Neural crest cell (in vitro differentiated cells): ENCODE data around the gene TDRD12. TPM values are rescaled to one million over a fixed set of nuclear protein-coding genes. Genes with fewer than 3 reads are reported as not detected.

ENCODE experiments used
- DNase-seq: peaks from one replicate; pipeline ENCODE4 v3.0.0; 2021; ENCODE audit warnings: low read depth, mixed read lengths, low spot score
- H3K27ac Mint-ChIP-seq: one replicate; pipeline ENCODE4 v1.8.0; 2021; ENCODE audit warnings: mild to moderate bottlenecking, mixed read lengths; ENCODE audit not compliant: unreplicated experiment
- H3K27me3 Mint-ChIP-seq: 2 replicates; pipeline ENCODE4 v1.8.0; 2021; ENCODE audit warnings: low read depth, mild to moderate bottlenecking, mixed read lengths
- H3K36me3 Mint-ChIP-seq: 2 replicates; pipeline ENCODE4 v1.8.0; 2021; ENCODE audit warnings: low read depth, mild to moderate bottlenecking, mixed read lengths
- H3K4me1 Mint-ChIP-seq: 2 replicates; pipeline ENCODE4 v1.8.0; 2021; ENCODE audit warnings: mixed read lengths
- H3K4me3 Mint-ChIP-seq: one replicate; pipeline ENCODE4 v1.8.0; 2021; ENCODE audit warnings: mild to moderate bottlenecking, mixed read lengths
- H3K9me3 Mint-ChIP-seq: 2 replicates; pipeline ENCODE4 v1.8.0; 2021; ENCODE audit warnings: mixed read lengths
- CTCF ChIP-seq: fragments of 200-600 bp; sonication (generic); conservative IDR thresholded peaks from 2 replicates; pipeline ENCODE4 v1.5.0; 2021; ENCODE audit warnings: antibody characterized with exemption, mild to moderate bottlenecking
- total RNA-seq: library from RNA; stranded (reverse); gene quantifications from 2 replicates; pipeline ENCODE4 v1.2.1, GENCODE V29; 2021

The TDRD12 gene
- total RNA-seq, 1 donor from 2014 or later, result 0.21 TPM

- Mint-ChIP-seq H3K4me1 (peaks cover 7% of the 10 kb centered on the region), H3K27me3 (peaks cover 4% of the 10 kb centered on the region), H3K4me3 (no peak overlapping the region), H3K9me3 (no peaks in the 10 kb centered on the region), H3K36me3 (no peaks in the 10 kb centered on the region), H3K27ac (no peak overlapping the region)
- no peak for TF ChIP-seq CTCF
- no peak for DNase-seq
Observed at GRCh38 chr19:32809254-32809653, 89.7 kb downstream of the TDRD12 start.

- H3K36me3 Mint-ChIP-seq, result no peaks in the 10 kb centered on the region
- DNase-seq, result no peak
- H3K4me3 Mint-ChIP-seq, result no peak overlapping the region
- H3K27me3 Mint-ChIP-seq, result peaks cover 6% of the 10 kb centered on the region
- no peak for TF ChIP-seq CTCF
- H3K27ac Mint-ChIP-seq, result no peak overlapping the region
- H3K9me3 Mint-ChIP-seq, result no peaks in the 10 kb centered on the region
- H3K4me1 Mint-ChIP-seq, result peaks cover 10% of the 10 kb centered on the region
Observed at GRCh38 chr19:32809754-32810153, 90.2 kb downstream of the TDRD12 start.

- Mint-ChIP-seq H3K27ac (no peak overlapping the region), H3K27me3 (peaks cover 6% of the 10 kb centered on the region)
- TF ChIP-seq CTCF, result no peak
Observed at GRCh38 chr19:32810452-32810851, 90.9 kb downstream of the TDRD12 start.

GRCh38 chr19:32811151-32811550, 91.6 kb downstream of the TDRD12 start:
- Mint-ChIP-seq H3K27me3 (peaks cover 6% of the 10 kb centered on the region), H3K36me3 (no peaks in the 10 kb centered on the region), H3K9me3 (no peaks in the 10 kb centered on the region), H3K4me1 (peaks cover 10% of the 10 kb centered on the region), H3K27ac (no peak overlapping the region), H3K4me3 (no peak overlapping the region)
- TF ChIP-seq CTCF, result no peak
- no peak for DNase-seq

More at GRCh38 chr19:32810452-32810851, 90.9 kb downstream of the TDRD12 start:
- Mint-ChIP-seq H3K9me3 (no peaks in the 10 kb centered on the region), H3K4me1 (peaks cover 10% of the 10 kb centered on the region), H3K4me3 (no peak overlapping the region), H3K36me3 (no peaks in the 10 kb centered on the region)
- DNase-seq, result no peak

- no peak overlapping the region for H3K27ac Mint-ChIP-seq
- TF ChIP-seq CTCF, result no peak
- H3K9me3 Mint-ChIP-seq, result no peaks in the 10 kb centered on the region
- no peaks in the 10 kb centered on the region for H3K36me3 Mint-ChIP-seq
- H3K4me1 Mint-ChIP-seq, result peaks cover 10% of the 10 kb centered on the region
- H3K4me3 Mint-ChIP-seq, result no peak overlapping the region
- peaks cover 6% of the 10 kb centered on the region for H3K27me3 Mint-ChIP-seq
- DNase-seq, result no peak
Observed at GRCh38 chr19:32812036-32812435, 92.5 kb downstream of the TDRD12 start.

GRCh38 chr19:32812571-32812970, 93.0 kb downstream of the TDRD12 start:
- no peak for TF ChIP-seq CTCF
- H3K4me1 Mint-ChIP-seq, result peaks cover 10% of the 10 kb centered on the region
- H3K27me3 Mint-ChIP-seq, result peaks cover 6% of the 10 kb centered on the region
- no peak overlapping the region for H3K27ac Mint-ChIP-seq
- H3K4me3 Mint-ChIP-seq, result no peak overlapping the region
- H3K9me3 Mint-ChIP-seq, result no peaks in the 10 kb centered on the region
- no peak for DNase-seq
- H3K36me3 Mint-ChIP-seq, result no peaks in the 10 kb centered on the region
